NCI-H748 (cell line): ENCODE results near the gene SPRTN.
A peak's percentile ranks its signal among the peaks of the same experiment; 100 is the strongest.
"Not testable (repeated sequence)": the region's sequence is repeated elsewhere in the genome, so short reads cannot be mapped to it uniquely, and the experiment has no call there.

ENCODE experiments used
- DNase-seq: peaks from one replicate; lab custom pipeline; 2025; ENCODE audit not compliant: unreplicated experiment; lab: John Stamatoyannopoulos, UW

The SPRTN gene

DNA sequence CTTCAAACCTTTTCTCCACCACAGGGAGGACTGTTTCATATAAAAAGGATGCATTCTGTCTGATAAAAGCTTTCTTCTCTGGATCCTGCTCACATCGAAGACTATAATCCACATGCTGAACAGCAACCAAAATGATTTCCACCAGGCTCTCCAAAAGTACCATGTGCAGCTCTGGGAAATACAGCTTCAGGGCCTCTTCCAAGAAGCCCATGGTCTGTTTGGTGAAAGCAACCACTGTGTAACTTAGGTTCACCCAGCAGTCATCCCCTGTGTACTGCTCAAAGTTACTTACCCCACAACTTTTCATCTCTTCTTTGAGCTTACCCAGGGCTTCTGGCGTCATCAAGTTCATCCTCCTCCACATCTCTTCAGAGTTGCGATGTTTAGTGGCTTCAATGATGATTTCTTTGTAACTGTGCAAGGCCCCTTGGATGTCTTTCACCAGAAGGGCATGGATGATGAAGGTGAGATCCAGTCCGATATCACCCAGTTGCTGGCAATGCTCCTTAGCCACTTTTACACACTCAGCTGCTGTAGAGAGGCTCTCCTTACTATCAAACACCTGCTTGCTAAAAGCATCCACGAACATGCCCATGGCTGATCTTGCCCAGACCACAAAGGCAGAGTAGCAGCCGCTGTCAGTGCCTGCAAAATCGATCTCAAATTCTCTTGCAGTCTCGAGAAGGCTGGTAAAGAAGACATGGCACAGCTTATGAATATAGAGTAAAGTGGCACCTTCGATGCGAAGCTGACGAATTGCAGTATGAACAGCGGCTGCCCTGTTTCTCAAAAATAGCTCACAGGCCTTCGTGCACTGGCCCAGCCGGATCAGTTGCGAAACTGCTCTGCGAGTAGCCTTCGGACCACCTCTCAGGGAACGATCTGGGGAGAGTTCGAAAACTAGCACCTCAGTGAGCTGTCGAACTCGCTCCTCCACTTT, 2.2 kb upstream of the SPRTN start:
- DNase-seq = peak; percentile 26

DNA sequence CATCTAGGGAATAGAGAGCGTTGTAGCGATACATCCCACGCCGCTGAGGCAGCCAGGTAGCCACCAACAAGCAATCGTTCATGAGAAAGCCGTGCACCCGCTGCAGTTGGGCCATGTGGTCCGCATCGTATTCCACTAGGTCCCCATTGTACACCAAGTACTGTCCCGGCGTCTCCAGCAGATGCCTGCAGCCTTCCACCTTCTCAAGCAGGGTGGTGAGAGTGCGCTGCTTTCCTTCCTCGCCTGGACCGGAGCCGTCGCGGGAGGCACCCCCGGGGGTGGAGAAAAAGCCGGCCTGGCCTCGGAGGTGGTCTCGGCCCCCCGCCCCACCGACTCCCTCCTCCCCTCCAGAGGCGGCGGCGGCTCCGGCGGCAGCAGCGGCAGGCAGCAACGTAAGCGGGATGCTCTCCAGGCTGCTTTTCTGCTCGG, 1.0 kb upstream of the SPRTN start:
- peak; percentile 24 for DNase-seq

DNA sequence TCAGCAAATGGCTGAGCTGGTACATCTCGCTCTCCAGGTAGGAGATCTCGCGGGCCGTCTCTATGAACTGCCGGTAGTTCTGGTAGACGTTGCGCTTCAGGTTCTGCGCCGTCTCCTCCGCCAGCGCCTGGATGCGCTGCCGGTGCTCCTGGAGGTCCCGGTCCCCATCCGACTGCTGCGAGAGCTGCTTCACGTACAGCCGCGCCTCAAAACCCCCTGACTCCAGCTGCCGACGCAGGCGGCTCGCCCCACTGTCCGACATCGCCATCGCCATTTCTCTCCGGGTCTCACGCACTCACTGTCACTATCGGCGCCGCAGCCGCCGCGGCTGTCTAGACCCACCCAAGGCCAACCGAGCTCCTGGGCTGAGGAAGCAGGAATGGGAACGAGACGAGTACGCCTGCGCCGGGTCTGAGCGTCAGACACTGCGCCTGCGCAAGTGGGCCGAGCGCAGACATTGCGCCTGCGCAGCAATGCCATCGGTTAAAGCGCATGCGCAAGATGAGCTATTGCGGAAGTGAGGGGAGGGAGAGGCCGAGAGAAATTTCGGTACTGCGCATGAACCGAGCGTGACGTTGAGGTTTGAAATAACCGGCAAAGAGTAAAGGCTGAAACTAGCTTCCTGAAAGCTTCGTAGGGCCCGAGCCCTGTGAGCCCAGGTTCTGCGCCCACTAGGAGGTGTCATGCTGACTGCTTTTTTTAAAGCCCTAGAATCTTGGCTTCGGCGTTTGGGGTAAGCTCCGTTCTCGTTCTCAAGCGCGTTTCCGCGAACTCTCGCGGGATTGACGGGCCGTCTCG, 422 bp upstream of the SPRTN start, which contains the start of gene EXOC8:
TSS of gene EXOC8 (minus strand) at position 381 of the 798 bp plus-strand sequence. CDS start at position 274, 107 bp downstream.
- DNase-seq = peak; percentile 94

DNA sequence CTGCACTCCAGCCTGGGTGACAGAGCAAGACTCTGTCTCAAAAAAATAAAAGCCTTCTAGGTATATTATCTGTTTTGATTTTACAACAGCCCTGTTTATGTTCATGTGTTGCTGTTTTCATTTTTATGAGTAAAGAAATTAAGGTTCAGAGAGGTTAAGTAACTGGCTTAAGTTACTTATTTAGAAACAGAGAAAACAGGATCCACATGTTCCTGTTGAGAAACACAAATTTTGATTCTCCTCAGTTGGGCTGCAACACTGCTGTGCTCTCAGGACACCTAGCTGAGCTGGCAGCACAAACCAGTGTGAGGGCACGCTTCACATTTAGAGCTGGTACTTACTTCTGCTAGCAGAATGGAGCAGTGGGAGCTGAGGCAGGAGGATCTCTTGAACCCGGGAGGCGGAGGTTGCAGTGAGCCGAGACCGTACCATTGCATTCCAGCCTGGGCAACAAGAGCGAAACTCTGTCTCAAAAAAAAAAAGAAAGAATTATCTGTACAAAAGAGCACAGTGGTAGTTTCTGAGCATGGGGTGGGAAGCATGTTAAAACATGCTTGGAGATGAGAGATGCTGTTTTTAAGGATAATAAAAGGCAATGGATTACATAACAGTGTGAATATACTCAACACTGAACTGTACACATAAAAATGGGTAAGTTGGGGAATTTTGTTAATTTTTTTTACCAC, 2.4 kb downstream of the SPRTN start:
- no peak for DNase-seq

DNA sequence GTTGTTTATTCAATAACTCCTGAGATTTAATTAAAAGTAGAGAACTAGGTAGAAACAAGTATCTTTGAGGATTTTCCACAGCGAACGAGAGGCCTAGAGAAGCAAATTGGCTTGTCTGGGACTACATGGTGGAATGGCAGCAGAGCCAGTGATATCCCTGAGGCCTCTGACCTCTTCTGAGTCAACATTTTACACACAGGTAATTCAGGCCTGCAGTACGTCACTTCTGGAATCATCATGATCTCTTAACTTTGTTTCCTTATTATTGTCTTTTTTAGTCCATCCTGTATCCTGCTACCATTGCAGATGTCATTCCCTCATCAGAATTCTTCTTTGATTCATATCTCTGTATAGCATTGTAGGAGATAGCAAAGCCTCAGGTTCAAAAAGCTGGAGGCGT, 9.9 kb downstream of the SPRTN start:
- no peak for DNase-seq

DNA sequence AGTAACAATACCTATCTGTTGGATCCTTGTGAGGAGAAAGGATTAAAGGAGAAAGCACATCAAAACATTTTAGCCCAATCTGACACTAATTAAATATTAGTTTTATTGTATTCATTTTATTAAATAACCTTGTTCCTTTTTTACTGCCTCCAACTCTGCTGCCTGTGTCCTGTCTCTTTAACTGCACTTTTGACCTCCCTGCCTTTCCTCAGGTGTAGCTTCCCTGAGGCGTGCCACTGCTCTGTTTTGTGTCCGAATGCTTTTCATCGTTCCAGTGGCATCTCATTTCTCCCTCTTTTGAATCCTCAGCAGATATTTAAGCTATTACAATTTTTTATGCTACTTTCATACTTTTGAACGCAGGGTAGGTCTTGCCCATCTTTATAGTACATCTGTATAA, 10.3 kb downstream of the SPRTN start:
- no peak for DNase-seq

DNA sequence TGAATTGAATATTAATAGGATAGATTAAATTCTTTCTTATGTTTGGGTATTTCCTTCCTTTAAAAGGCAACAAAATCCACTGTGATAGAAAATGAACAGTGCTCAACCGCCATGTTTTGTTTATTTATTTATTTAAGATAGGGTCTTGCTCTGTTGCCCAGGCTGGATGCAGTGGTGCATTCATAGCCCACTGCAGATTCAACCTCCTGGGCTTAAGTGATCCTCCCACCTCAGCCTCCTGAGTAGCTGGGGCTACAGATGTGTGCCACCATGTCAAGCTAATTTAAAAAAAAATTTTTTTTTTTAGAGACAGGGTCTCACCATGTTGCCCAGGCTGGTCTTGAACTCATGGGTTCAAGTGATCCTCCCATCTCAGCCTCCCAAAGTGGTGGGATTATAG, 10.8 kb downstream of the SPRTN start:
- DNase-seq = not testable (repeated sequence)

DNA sequence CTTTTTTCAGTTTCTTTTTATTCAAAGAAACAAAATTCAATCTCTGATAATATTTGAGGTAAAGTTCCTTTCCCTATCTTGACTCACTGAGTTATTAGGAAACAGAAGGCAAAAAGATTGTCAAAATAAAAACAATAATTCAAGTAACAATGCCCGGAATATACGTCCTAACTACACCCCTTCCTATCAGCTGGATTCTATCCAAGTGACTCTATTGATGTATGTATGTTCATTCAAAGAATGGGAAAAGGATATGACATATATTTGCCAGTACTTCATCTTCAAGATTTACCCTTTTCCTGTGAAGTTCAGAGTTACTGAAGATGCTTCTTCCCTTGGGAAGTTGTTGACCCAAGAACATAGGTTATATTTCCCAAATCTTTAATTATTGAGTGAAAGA, 13.7 kb downstream of the SPRTN start:
- DNase-seq = no peak

DNA sequence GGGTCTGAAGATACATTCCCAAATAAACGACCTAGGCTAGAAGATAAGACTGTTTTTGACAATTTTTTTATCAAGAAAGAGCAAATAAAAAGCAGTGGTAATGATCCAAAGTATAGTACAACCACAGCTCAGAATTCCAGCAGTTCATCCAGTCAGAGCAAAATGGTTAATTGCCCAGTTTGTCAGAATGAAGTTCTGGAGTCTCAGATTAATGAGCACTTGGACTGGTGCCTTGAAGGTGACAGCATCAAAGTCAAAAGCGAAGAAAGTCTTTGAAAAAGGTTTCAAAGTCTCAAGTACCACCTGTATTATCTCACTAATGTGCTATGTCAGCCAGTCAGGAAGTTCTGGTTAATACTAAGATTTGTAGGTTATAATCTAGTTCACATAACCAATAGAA, 15.0 kb downstream of the SPRTN start:
- DNase-seq = no peak

DNA sequence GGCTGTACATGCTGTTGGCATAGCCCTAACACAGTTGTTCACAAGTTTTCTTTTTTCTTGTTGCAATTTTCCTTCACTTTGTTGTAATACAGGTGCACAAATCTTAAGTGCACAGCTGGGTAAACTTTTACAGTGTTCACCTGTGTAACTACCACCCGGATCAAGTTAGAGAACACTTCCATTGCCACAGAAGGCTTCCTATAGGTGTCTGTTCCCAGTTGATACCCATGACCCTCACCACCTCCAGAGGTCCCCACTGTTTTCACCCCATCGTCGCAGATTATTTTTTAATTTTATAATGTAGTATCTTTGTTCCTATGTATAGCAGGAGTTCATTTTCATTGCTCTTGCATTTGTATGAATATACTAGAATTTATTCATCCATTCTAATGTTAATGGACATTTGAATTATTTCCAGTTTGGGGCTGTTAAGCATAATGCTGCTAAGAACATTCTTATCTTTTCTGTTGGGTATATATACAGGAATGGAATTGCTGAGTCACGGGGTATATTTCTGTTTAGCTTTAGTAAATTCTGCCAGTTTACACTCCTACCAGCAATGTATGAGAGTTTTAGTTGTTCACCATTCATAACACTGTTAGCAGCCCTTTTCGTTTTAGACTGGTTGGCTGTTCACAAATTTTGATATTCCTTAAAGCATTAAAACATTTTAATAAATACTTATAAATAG, 16.4 kb downstream of the SPRTN start:
- no peak for DNase-seq

DNA sequence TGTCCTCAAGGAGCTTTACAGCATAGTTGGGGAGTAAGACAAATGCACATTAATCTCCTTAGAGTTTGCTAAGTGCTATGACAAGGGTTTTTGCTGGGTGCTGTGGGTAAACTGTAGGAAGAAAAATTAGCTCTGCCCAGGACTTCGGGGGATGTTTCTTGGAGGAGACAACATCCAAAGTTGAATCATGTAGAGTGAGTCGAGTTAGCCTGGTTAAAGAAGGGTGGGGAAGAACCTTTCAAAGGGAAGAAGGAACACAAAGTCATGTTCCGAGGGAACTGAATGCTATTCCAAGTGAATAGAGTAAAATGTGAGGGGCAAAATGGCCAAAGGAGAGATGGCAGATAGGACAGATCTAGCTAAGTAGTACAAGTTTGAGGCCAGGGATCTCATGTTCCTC, 17.1 kb downstream of the SPRTN start:
- no peak for DNase-seq

DNA sequence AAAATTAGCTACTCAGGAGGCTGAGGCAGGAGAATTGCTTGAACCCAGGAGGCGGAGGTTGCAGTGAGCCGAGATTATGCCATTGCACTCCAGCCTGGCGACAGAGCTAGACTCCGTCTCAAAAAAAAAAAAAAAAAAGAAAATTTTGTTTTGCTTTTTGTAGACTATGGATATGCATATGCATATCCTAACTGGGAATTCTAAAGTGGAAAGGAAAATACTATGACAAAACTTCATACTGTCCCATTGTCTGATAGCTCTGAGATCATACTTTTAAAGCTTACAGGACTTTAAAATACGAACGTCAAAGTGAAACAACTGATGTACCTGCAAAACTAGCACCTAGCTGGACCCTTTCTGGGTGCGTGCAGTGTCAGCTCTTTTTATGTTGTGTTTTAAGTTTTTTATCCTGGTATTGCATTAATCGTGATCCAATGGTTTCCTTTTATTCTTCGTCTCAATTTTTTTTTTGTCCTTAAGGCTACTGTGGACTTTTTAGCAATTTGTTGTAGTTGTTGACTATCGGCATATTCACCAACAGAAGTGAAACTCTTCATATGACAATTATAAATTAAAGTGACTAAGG, 19.2 kb downstream of the SPRTN start:
- no peak for DNase-seq

DNA sequence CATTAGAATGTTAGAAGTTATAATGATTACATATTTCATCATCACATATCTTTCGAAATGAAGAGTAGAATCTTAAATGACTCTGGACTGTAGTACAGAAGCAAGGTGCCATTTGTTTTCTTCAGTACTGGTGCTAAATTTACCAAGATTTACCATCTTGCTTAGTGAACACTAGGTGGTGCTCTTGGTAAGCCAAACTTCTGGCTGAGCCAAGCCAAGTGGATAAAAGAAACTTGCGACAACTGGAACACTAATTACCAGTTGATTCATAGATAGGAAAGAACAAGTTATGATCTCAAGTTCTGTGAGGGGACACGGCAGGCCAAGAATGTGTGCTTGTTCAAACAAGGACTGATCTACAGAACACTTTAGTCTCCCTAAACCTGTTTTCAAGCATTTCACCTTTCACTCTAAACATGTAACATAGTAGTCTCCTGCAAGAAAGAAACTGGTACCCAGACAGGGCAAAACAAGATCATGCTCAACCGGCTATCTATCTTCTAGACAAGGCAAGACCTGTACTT, 19.8 kb downstream of the SPRTN start:
- peak; percentile 58 for DNase-seq

DNA sequence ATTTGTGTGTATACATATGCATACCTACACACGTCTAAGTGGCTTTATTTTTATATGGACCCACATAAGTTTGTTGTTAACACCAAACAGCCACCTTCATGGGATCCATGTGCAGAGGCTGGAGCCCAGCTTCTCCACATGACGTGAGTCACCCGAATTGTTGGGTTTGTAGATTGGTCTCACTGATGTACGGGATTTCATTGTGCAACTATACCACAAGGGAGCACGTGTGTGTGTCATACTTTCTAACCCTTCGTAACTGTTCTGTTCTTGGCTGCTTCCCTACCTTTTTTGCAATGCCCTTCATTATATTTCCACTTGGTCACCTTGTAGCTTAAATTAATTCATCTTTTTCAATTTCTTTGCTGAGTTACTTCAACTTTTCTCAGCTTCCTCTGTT, 21.0 kb downstream of the SPRTN start:
- DNase-seq = no peak

DNA sequence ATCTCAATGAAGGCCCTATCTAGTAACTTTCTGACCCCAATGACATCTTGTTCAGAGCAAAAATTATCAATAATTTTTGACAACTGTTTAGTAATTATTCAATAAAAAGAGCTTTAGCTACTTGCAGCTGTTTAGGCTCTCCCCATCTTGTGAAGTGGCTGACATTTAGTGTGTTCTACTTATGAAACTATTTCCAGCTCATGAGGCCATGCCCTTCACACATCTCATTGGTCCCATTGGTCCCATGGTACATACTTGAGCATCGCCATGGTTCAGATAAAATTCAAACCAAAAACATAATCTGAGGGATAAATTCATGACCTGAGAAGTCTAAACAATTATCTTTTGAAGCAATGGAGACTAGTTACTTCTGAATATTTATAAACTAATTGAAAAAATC, 24.2 kb downstream of the SPRTN start:
- DNase-seq = no peak

DNA sequence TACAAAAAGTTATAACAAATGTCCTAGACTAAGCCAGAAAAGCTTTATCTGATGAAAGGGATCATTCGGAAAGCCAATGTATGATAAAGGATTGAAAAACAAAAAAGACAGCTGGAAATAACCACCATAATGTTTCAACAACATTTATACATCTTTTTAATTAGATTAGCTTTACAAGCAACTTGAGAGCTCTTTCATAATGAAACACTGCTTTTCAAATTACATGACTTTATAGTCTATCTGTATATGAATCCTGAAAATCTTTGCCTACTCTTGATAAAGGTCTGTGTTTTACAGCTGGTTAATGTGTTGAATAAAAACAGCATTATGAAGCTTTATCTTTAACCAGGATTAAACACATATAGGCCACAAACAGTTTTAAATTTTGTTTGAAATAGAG, 25.5 kb downstream of the SPRTN start:
- DNase-seq = no peak

DNA sequence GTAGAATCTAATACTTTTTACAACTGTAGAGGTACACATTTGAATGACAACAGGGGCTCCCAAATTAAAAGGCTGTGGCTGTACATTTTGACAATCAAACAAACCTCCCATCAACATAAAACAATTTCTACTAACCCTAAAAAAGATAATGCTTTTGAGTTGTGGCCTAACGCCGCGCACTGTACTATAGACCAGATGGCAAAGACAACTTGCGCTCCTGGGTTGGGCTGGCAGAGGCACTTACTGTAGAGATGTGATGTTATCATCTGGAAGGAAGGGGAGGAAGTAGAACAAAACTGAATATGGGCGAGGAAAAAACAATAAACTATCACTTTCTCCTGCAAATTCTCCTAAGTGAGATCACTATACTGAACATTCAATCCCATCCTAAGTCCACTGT, 26.1 kb downstream of the SPRTN start:
- no peak for DNase-seq

DNA sequence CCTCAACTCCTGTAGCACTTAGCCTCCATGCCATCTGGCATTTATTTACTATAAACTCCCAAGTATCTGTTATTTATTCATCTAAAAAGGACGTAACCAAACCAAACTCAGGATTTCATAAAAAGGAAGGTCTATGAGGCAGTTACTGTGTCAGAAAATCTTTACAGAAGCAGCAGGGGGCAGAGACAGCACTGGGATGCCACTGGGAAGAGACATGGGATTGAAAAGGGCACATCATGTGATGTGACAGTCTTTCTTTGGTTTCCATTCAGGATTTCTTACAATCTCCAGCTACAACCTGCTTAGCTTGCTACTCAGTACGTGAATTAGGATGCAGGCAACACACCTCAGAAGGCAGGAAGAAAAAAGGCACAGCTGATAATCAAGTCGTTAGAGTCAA, 31.2 kb downstream of the SPRTN start:
- DNase-seq = no peak

DNA sequence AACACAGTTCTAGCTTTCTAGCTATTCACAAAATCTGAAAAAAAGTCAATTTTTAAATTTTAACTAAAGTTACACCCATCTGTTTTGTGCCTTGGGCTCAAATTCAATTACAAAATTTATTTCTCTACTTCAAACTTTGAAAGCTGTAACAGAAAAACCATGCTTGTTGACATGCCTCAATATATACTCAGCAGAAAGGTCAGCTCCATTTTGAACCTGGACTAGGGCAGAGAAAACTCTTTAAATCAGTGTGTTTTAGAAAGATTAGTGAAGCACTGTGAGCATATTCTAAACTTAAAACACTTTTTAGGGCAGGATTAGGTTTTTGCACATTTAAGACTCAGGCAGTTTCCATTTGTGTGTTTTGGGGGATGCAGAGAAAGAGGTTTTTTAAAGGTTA, 34.4 kb downstream of the SPRTN start:
- no peak for DNase-seq

DNA sequence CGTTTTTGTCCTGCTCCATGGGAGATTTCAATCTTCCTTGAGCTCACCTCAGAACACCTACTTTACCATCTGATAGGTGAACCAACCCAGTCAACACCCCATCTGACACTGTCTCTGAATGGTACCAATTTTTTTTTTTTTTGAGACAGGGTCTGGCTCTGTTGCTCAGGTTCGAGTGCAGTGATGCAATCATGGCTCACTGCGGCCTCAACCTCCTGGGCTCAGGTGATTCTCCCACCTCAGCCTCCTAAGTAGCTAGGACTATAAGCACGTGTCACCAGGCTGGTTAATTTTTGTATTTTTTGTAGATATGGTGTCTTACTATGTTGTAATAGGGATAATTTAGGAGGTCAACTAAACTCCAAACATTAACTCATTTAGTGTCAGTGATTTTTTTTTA, 36.3 kb downstream of the SPRTN start:
- no peak for DNase-seq
